Neural cell (in vitro differentiated cells): ENCODE data around the gene SLC24A1. TPM values are rescaled to one million over a fixed set of nuclear protein-coding genes. Genes with fewer than 3 reads are reported as not detected.

Experiments
- H2AFZ ChIP-seq: fragments of 200-600, 300-800 bp; sonication (generic), shearing (Covaris generic); 2 replicates; pipeline ENCODE4 v1.6.0; 2014; ENCODE audit warnings: low read depth, mild to moderate bottlenecking, antibody characterized with exemption, low read length, moderate library complexity
- H3F3A ChIP-seq: fragments of 200-600 bp; shearing (Covaris generic); 2 replicates; pipeline ENCODE4 v1.6.1; 2016; ENCODE audit warnings: mild to moderate bottlenecking, moderate library complexity, mixed read lengths, antibody characterized with exemption, low read length; ENCODE audit not compliant: insufficient read depth, poor library complexity, severe bottlenecking
- H3K27ac ChIP-seq: fragments of 200-600, 300-800 bp; sonication (generic), shearing (Covaris generic); 2 replicates; pipeline ENCODE4 v1.5.1; 2014; ENCODE audit warnings: mild to moderate bottlenecking, low read length, moderate library complexity
- H3K27me3 ChIP-seq: fragments of 300-800, 200-600 bp; sonication (generic), shearing (Covaris generic); 2 replicates; pipeline ENCODE4 v1.6.0; 2014; ENCODE audit warnings: mild to moderate bottlenecking, low read depth, low read length, moderate library complexity; ENCODE audit not compliant: insufficient read depth
- H3K36me3 ChIP-seq: fragments of 300-800, 200-600 bp; sonication (generic), shearing (Covaris generic); 2 replicates; pipeline ENCODE4 v1.5.1; 2014; ENCODE audit warnings: mild to moderate bottlenecking, antibody characterized with exemption, low read length, moderate library complexity; ENCODE audit not compliant: insufficient read depth
- H3K4me2 ChIP-seq: fragments of 300-800, 200-600 bp; sonication (generic), shearing (Covaris generic); 2 replicates; pipeline ENCODE4 v1.6.0; 2014; ENCODE audit warnings: mild to moderate bottlenecking, low read length
- H3K4me3 ChIP-seq: fragments of 300-800, 200-600 bp; sonication (generic), shearing (Covaris generic); 2 replicates; pipeline ENCODE4 v1.5.1; 2014; ENCODE audit warnings: mild to moderate bottlenecking, low read length, moderate library complexity
- H3K79me2 ChIP-seq: fragments of 200-600 bp; shearing (Covaris generic); replicated peaks from 2 replicates; pipeline ENCODE4 v1.6.0; 2014; ENCODE audit warnings: mild to moderate bottlenecking, low read length, moderate library complexity; ENCODE audit not compliant: insufficient read depth
- H3K9ac ChIP-seq: fragments of 300-800, 200-600 bp; sonication (generic), shearing (Covaris generic); 2 replicates; pipeline ENCODE4 v1.6.1; 2016; ENCODE audit warnings: mild to moderate bottlenecking, low read length, mixed read lengths
- H3K9me2 ChIP-seq: fragments of 200-600 bp; shearing (Covaris generic); 2 replicates; pipeline ENCODE4 v1.6.1; 2016; ENCODE audit warnings: mild to moderate bottlenecking, low read length, mixed read lengths; ENCODE audit not compliant: insufficient read depth
- H3K9me3 ChIP-seq: fragments of 200-600, 300-800 bp; sonication (generic), shearing (Covaris generic); 2 replicates; pipeline ENCODE4 v1.6.1; 2016; ENCODE audit warnings: mild to moderate bottlenecking, mixed run types, low read length, moderate library complexity, mixed read lengths
- H4K20me1 ChIP-seq: fragments of 200-600 bp; shearing (Covaris generic); 2 replicates; pipeline ENCODE4 v1.6.1; 2016; ENCODE audit warnings: mild to moderate bottlenecking, mixed run types; ENCODE audit not compliant: insufficient read depth
- EP300 ChIP-seq: fragments of 450-650 bp; conservative IDR thresholded peaks from 2 replicates; pipeline ENCODE4 v1.6.1; 2014; ENCODE audit warnings: antibody characterized with exemption, mild to moderate bottlenecking, moderate library complexity; ENCODE audit not compliant: poor library complexity, severe bottlenecking
- EZH2 ChIP-seq: fragments of 200-600, 300-800 bp; shearing (Covaris generic), sonication (generic); IDR thresholded peaks from 2 replicates; pipeline ENCODE4 v1.6.1; 2014; ENCODE audit warnings: antibody characterized with exemption, low read length, borderline replicate concordance, mild to moderate bottlenecking; ENCODE audit not compliant: insufficient read depth, poor library complexity, severe bottlenecking
- MXI1 ChIP-seq: fragments of 450-650 bp; conservative IDR thresholded peaks from 2 replicates; pipeline ENCODE4 v1.6.1; 2014; ENCODE audit warnings: antibody characterized with exemption, mild to moderate bottlenecking; ENCODE audit not compliant: poor library complexity, severe bottlenecking
- POLR2AphosphoS5 ChIP-seq: IDR thresholded peaks from 2 replicates; pipeline ENCODE4 v1.6.1; 2012
- RAD21 ChIP-seq: fragments of 450-650 bp; conservative IDR thresholded peaks from 2 replicates; pipeline ENCODE4 v1.6.1; 2014; ENCODE audit warnings: antibody characterized with exemption, mild to moderate bottlenecking, moderate library complexity
- SMC3 ChIP-seq: fragments of 450-650 bp; conservative IDR thresholded peaks from 2 replicates; pipeline ENCODE4 v1.6.1; 2014; ENCODE audit warnings: antibody characterized with exemption, mild to moderate bottlenecking, moderate library complexity; ENCODE audit not compliant: poor library complexity
- TAF1 ChIP-seq: IDR thresholded peaks from 2 replicates; pipeline ENCODE4 v1.6.1; 2012; ENCODE audit warnings: low read depth
- polyA plus RNA-seq: library from polyadenylated mRNA; depleted of rRNA; stranded (reverse); fragments of >200 nt; gene quantifications from 2 replicates; pipeline ENCODE4 v1.2.3, GENCODE V29; 2014
- TF ChIP-seq, protein P1 (sequence below): fragments of 450-650 bp; IDR thresholded peaks from 2 replicates; pipeline ENCODE4 v1.5.1; 2014; ENCODE audit warnings: antibody characterized with exemption, mild to moderate bottlenecking, moderate library complexity; ENCODE audit not compliant: poor library complexity, severe bottlenecking
- TF ChIP-seq, protein P2 (sequence below): IDR thresholded peaks from 2 replicates; pipeline ENCODE4 v1.6.1; 2012; ENCODE audit warnings: borderline replicate concordance

SLC24A1 gene
- polyA plus RNA-seq, 1 donor from 2014 or later, result 0.72 TPM

DNA sequence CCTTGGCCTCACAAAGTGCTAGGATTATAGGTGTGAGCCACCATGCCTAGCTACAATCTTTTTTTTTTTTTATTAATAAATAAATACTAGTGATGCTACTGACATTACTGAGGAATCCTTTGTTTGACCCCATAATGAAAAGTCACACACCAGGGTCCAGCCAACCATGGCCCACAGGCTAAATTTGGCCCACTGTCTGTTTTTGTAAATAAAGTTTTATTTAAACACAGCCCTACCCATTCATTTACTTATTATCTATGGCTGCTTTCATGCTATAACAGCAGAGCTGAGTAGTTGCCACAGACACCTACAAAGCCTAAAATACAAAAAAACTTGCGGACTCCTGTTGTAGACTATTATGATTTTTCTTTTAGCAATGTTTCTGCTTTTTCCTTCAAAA, 18.2 kb upstream of the SLC24A1 start:
- Histone ChIP-seq H3K36me3 (no peaks in the 10 kb centered on the region), H3K27me3 (no peaks in the 10 kb centered on the region), H2AFZ (no peak overlapping the region), H3K9ac (no peak overlapping the region), H3K4me2 (no peak overlapping the region), H3K9me2 (no peaks in the 10 kb centered on the region), H4K20me1 (no peaks in the 10 kb centered on the region), H3K79me2 (peaks cover 4% of the 10 kb centered on the region), H3K4me3 (no peak overlapping the region), H3F3A (no peaks in the 10 kb centered on the region), H3K27ac (no peak overlapping the region), H3K9me3 (no peaks in the 10 kb centered on the region)
- TF ChIP-seq TAF1, result no peak
- TF ChIP-seq EZH2, result no peak
- no peak for TF ChIP-seq POLR2AphosphoS5
- no peak for TF ChIP-seq RAD21
- no peak for TF ChIP-seq MXI1

DNA sequence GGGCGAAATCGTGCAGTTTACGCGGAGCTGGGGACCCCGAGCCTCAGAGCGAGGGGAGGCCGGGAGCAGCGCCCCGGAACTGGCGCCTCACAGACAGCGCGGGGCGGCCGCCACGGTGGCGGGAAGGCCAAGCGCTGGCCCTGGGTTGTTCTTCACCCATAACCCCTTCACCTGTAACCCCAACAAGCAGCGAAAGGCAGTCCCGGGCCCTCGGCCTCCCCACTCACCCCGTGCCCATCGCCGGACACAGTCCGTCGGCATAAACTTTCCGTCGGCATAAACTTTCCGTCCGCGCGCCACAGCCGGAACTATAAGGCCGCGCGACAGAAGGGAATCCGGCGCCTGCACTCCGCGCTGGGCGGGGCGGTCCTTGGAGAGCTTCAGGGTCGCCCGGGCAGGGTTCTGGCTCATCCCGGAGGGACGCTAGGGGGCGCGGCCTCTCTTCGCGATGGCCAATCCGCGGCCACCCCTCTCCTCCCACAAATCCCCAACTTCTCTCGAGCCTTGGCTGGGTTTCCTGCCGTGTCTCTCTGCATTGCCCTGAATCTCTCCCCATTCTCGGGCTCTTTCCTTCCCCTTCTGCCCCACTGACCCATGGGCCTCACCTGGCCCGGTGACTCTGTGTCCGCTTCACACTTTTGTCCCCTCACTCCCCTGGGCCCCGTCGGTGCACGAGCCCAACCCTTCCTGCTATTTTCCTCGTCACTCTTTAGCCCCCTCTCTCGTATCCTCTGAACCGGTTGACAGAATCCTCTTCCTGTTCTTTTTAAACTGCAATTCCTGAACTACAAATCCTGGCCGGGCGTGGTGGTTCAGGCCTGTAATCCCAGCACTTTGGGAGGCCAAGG, 10.6 kb upstream of the SLC24A1 start, which contains the start of gene INTS14:
Gene INTS14, minus strand, starts transcription at position 261 of the 848 bp plus-strand sequence. CDS start 3,751 bp downstream, outside the sequence.
- H3K9me2 ChIP-seq, result no peaks in the 10 kb centered on the region
- no peaks in the 10 kb centered on the region for H4K20me1 ChIP-seq
- no peaks in the 10 kb centered on the region for H3K27me3 ChIP-seq
- H3F3A ChIP-seq, result no peaks in the 10 kb centered on the region
- peak within 1 kb of the TSS; percentile 67 for H3K27ac ChIP-seq
- peaks cover 4% of the 10 kb centered on the region for H3K79me2 ChIP-seq
- H2AFZ ChIP-seq, result peak within 1 kb of the TSS; percentile 99
- peak within 1 kb of the TSS; percentile 72 for H3K9ac ChIP-seq
- H3K4me2 ChIP-seq, result peak within 1 kb of the TSS; percentile 94
- H3K4me3 ChIP-seq, result peak within 1 kb of the TSS; percentile 86
- TF ChIP-seq EZH2 (no peak), RAD21 (peak; percentile 60), EP300 (no peak), MXI1 (peak; percentile 88), TAF1 (no peak), POLR2AphosphoS5 (peak; percentile 82), SMC3 (peak; percentile 61)
- TF ChIP-seq, protein P1, sequence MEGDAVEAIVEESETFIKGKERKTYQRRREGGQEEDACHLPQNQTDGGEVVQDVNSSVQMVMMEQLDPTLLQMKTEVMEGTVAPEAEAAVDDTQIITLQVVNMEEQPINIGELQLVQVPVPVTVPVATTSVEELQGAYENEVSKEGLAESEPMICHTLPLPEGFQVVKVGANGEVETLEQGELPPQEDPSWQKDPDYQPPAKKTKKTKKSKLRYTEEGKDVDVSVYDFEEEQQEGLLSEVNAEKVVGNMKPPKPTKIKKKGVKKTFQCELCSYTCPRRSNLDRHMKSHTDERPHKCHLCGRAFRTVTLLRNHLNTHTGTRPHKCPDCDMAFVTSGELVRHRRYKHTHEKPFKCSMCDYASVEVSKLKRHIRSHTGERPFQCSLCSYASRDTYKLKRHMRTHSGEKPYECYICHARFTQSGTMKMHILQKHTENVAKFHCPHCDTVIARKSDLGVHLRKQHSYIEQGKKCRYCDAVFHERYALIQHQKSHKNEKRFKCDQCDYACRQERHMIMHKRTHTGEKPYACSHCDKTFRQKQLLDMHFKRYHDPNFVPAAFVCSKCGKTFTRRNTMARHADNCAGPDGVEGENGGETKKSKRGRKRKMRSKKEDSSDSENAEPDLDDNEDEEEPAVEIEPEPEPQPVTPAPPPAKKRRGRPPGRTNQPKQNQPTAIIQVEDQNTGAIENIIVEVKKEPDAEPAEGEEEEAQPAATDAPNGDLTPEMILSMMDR, result peak; percentile 83
- TF ChIP-seq, protein P2, sequence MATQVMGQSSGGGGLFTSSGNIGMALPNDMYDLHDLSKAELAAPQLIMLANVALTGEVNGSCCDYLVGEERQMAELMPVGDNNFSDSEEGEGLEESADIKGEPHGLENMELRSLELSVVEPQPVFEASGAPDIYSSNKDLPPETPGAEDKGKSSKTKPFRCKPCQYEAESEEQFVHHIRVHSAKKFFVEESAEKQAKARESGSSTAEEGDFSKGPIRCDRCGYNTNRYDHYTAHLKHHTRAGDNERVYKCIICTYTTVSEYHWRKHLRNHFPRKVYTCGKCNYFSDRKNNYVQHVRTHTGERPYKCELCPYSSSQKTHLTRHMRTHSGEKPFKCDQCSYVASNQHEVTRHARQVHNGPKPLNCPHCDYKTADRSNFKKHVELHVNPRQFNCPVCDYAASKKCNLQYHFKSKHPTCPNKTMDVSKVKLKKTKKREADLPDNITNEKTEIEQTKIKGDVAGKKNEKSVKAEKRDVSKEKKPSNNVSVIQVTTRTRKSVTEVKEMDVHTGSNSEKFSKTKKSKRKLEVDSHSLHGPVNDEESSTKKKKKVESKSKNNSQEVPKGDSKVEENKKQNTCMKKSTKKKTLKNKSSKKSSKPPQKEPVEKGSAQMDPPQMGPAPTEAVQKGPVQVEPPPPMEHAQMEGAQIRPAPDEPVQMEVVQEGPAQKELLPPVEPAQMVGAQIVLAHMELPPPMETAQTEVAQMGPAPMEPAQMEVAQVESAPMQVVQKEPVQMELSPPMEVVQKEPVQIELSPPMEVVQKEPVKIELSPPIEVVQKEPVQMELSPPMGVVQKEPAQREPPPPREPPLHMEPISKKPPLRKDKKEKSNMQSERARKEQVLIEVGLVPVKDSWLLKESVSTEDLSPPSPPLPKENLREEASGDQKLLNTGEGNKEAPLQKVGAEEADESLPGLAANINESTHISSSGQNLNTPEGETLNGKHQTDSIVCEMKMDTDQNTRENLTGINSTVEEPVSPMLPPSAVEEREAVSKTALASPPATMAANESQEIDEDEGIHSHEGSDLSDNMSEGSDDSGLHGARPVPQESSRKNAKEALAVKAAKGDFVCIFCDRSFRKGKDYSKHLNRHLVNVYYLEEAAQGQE, result no peak
- H3K36me3 ChIP-seq, result no peaks in the 10 kb centered on the region
- no peaks in the 10 kb centered on the region for H3K9me3 ChIP-seq
